GM21717 (cell line): ENCODE measurements around the gene SLC37A1.

ENCODE experiments used
- ATAC-seq: cut with Tn5 transposase; IDR thresholded peaks from one replicate; pipeline ENCODE4 v1.9.1; 2021; ENCODE audit warnings: mild to moderate bottlenecking, moderate library complexity; ENCODE audit not compliant: unreplicated experiment

The SLC37A1 gene

GRCh38 chr21:42542196-42542595, 28.5 kb downstream of the SLC37A1 start:
- ATAC-seq = no peak

GRCh38 chr21:42542596-42542995, 28.9 kb downstream of the SLC37A1 start:
- ATAC-seq = no peak

- no peak for ATAC-seq
These were observed 29.6 kb downstream of the SLC37A1 start for GRCh38 chr21:42543106-42543847.

- no peak for ATAC-seq
These were observed 30.9 kb downstream of the SLC37A1 start for GRCh38 chr21:42544544-42544943.

- ATAC-seq = no peak
These were observed 31.7 kb downstream of the SLC37A1 start for GRCh38 chr21:42545317-42545716.

GRCh38 chr21:42545745-42546144, 32.1 kb downstream of the SLC37A1 start:
- ATAC-seq = no peak

GRCh38 chr21:42546433-42546832, 32.8 kb downstream of the SLC37A1 start:
- ATAC-seq = no peak

- ATAC-seq = no peak
These were observed 33.6 kb downstream of the SLC37A1 start for GRCh38 chr21:42547001-42547905.

GRCh38 chr21:42547906-42548365, 34.3 kb downstream of the SLC37A1 start:
- no peak for ATAC-seq

GRCh38 chr21:42548687-42549406, 35.2 kb downstream of the SLC37A1 start:
- ATAC-seq = no peak

- ATAC-seq = no peak
These were observed 37.2 kb downstream of the SLC37A1 start for GRCh38 chr21:42550817-42551216.

GRCh38 chr21:42552407-42553336, 39.0 kb downstream of the SLC37A1 start:
- ATAC-seq = no peak

- no peak for ATAC-seq
These were observed 39.8 kb downstream of the SLC37A1 start for GRCh38 chr21:42553435-42553834.

GRCh38 chr21:42554251-42554961, 40.8 kb downstream of the SLC37A1 start:
- ATAC-seq = no peak

GRCh38 chr21:42555756-42556438, 42.2 kb downstream of the SLC37A1 start:
- ATAC-seq = no peak

- no peak for ATAC-seq
These were observed 42.8 kb downstream of the SLC37A1 start for GRCh38 chr21:42556476-42556875.

GRCh38 chr21:42556960-42557359, 43.3 kb downstream of the SLC37A1 start:
- no peak for ATAC-seq

- ATAC-seq = no peak
These were observed 43.8 kb downstream of the SLC37A1 start for GRCh38 chr21:42557420-42557819.

- no peak for ATAC-seq
These were observed 44.7 kb downstream of the SLC37A1 start for GRCh38 chr21:42558368-42558767.
